Loucy (cell line): ENCODE results near the gene CD300LD.

Source experiments
- H2AFZ ChIP-seq: fragments of 200-600 bp; sonication (generic); 2 replicates; pipeline ENCODE4 v1.6.0; 2016; ENCODE audit warnings: antibody characterized with exemption, mild to moderate bottlenecking, low read length, moderate library complexity
- H3F3A ChIP-seq: fragments of 200-600 bp; 2 replicates; pipeline ENCODE4 v1.6.0; 2016; ENCODE audit warnings: antibody characterized with exemption, low read depth, mild to moderate bottlenecking
- H3K27me3 ChIP-seq: fragments of 200-600 bp; sonication (generic); 2 replicates; pipeline ENCODE4 v1.6.1; 2014; ENCODE audit warnings: low read length, mild to moderate bottlenecking; ENCODE audit not compliant: insufficient read depth, poor library complexity, severe bottlenecking
- H3K36me3 ChIP-seq: fragments of 200-600 bp; sonication (generic); 2 replicates; pipeline ENCODE4 v1.6.1; 2016; ENCODE audit warnings: low read length; ENCODE audit not compliant: insufficient read depth
- H3K4me1 ChIP-seq: fragments of 200-600 bp; sonication (generic); 2 replicates; pipeline ENCODE4 v1.5.1; 2014; ENCODE audit warnings: low read length, mild to moderate bottlenecking; ENCODE audit not compliant: insufficient read depth, poor library complexity, severe bottlenecking
- H3K4me2 ChIP-seq: fragments of 200-600 bp; sonication (generic); 2 replicates; pipeline ENCODE4 v1.6.0; 2014; ENCODE audit warnings: antibody characterized with exemption, low read length, low read depth, mild to moderate bottlenecking; ENCODE audit not compliant: poor library complexity, severe bottlenecking
- H3K4me3 ChIP-seq: fragments of 200-600 bp; sonication (generic); 2 replicates; pipeline ENCODE4 v1.5.1; 2014; ENCODE audit warnings: low read length, mild to moderate bottlenecking, mixed read lengths; ENCODE audit not compliant: poor library complexity, severe bottlenecking
- H3K79me2 ChIP-seq: fragments of 200-600 bp; sonication (generic); 2 replicates; pipeline ENCODE4 v1.6.1; 2014; ENCODE audit warnings: low read length; ENCODE audit not compliant: insufficient read depth
- H3K9ac ChIP-seq: fragments of 200-600 bp; sonication (generic); 2 replicates; pipeline ENCODE4 v1.6.0; 2014; ENCODE audit warnings: mild to moderate bottlenecking, low read depth, low read length, moderate library complexity; ENCODE audit not compliant: poor library complexity, severe bottlenecking
- H3K9me2 ChIP-seq: fragments of 200-600 bp; sonication (generic); replicated peaks from 2 replicates; pipeline ENCODE4 v1.6.1; 2016; ENCODE audit warnings: low read depth, low read length, mixed read lengths
- H3K9me3 ChIP-seq: fragments of 200-600 bp; sonication (generic); 2 replicates; pipeline ENCODE4 v1.6.1; 2014; ENCODE audit warnings: mild to moderate bottlenecking, antibody characterized with exemption, low read length, low read depth; ENCODE audit not compliant: insufficient read depth
- H4K20me1 ChIP-seq: fragments of 200-600 bp; sonication (generic); 2 replicates; pipeline ENCODE4 v1.6.0; 2014; ENCODE audit warnings: antibody characterized with exemption, low read length, mild to moderate bottlenecking; ENCODE audit not compliant: insufficient read depth, poor library complexity, severe bottlenecking
- CTCF ChIP-seq: fragments of 200-600 bp; sonication (generic); conservative IDR thresholded peaks from 2 replicates; pipeline ENCODE4 v1.5.1; 2014; ENCODE audit warnings: mild to moderate bottlenecking, antibody characterized with exemption, low read length
- EZH2phosphoT487 ChIP-seq: fragments of 200-600 bp; IDR thresholded peaks from 2 replicates; pipeline ENCODE4 v1.6.1; 2018; ENCODE audit warnings: antibody characterized with exemption, mild to moderate bottlenecking, moderate library complexity, borderline replicate concordance

Gene CD300LD

GRCh38 chr17:74531231-74531761 is 60.8 kb downstream of the CD300LD start, which contains the start of gene CD300LB:
CD300LB (minus strand) TSS chr17:74531475; CDS start chr17:74531350, 125 bp downstream.
- Histone ChIP-seq H3K9ac (no peak within 1 kb of the TSS), H3K9me3 (no peaks in the 10 kb centered on the region), H2AFZ (no peak within 1 kb of the TSS), H3K4me3 (no peak within 1 kb of the TSS), H3F3A (no peaks in the 10 kb centered on the region), H3K9me2 (no peaks in the 10 kb centered on the region), H3K79me2 (no peaks in the 10 kb centered on the region), H4K20me1 (no peaks in the 10 kb centered on the region), H3K36me3 (no peaks in the 10 kb centered on the region), H3K27me3 (no peaks in the 10 kb centered on the region), H3K4me1 (no peaks in the 10 kb centered on the region), H3K4me2 (no peak within 1 kb of the TSS)
- no peak for TF ChIP-seq EZH2phosphoT487
- TF ChIP-seq CTCF: no peak

DNA sequence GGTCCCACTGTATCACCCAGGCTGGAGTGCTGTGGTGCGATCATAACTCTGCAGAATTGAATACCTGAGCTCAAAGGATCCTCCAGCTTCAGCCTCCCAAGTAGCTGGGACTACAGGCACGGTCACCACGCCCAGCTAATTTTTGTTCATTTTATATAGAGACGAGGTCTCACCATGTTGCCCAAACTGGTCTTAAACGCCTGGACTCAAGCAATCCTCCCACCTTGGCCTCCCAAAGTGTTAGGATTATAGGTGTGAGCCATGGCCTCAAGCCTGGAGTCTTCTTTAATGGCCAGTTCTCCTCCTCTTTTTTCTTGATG is 61.3 kb downstream of the CD300LD start:
- TF ChIP-seq CTCF (no peak), EZH2phosphoT487 (no peak)
- no peak overlapping the region for H3K9ac ChIP-seq
- no peaks in the 10 kb centered on the region for H3K27me3 ChIP-seq
- no peaks in the 10 kb centered on the region for H3K9me2 ChIP-seq
- H3K9me3 ChIP-seq: no peaks in the 10 kb centered on the region
- H3K4me1 ChIP-seq: no peaks in the 10 kb centered on the region
- no peak overlapping the region for H3K4me3 ChIP-seq
- H2AFZ ChIP-seq: no peak overlapping the region
- H3K4me2 ChIP-seq: no peak overlapping the region
- no peaks in the 10 kb centered on the region for H3K36me3 ChIP-seq
- H3F3A ChIP-seq: no peaks in the 10 kb centered on the region
- H3K79me2 ChIP-seq: no peaks in the 10 kb centered on the region
- no peaks in the 10 kb centered on the region for H4K20me1 ChIP-seq
